HepG2 (cell line): Measurements from ENCODE around the gene PLAA. TPM values are rescaled to one million over a fixed set of nuclear protein-coding genes. Genes with fewer than 3 reads are reported as not detected.
A peak's percentile ranks its signal among the peaks of the same experiment; 100 is the strongest.

Source experiments
- BORCS8-MEF2B ChIP-seq: sonication (generic); formaldehyde crosslinking; IDR thresholded peaks from 2 replicates; pipeline ENCODE4 v1.8.0; 2022; ENCODE audit warnings: mild to moderate bottlenecking, missing genetic modification reagents
- CREB1 ChIP-seq, 2 experiments: fragments of 450-650 bp in 1 of 2; IDR thresholded peaks; 2 replicates each; pipeline ENCODE4 v1.6.1; 2016 to 2017; ENCODE audit warnings: control low read depth in 1 of 2, mild to moderate bottlenecking in 1 of 2, missing compliant biosample characterization in 1 of 2, missing genetic modification characterization in 1 of 2
- CREBL2 ChIP-seq: sonication (generic); formaldehyde crosslinking; IDR thresholded peaks from 2 replicates; pipeline ENCODE4 v1.8.1; 2023; ENCODE audit warnings: missing genetic modification reagents, mild to moderate bottlenecking, borderline replicate concordance
- DMAP1 ChIP-seq: IDR thresholded peaks from 2 replicates; pipeline ENCODE4 v1.6.1; 2016
- GABPB1 ChIP-seq: IDR thresholded peaks from 2 replicates; pipeline ENCODE4 v1.6.1; 2016; ENCODE audit warnings: mild to moderate bottlenecking, missing genetic modification reagents, moderate library complexity, missing compliant biosample characterization
- KDM1A ChIP-seq: IDR thresholded peaks from 2 replicates; pipeline ENCODE4 v1.6.1; 2016; ENCODE audit warnings: missing compliant biosample characterization
- PAWR ChIP-seq: sonication (generic); formaldehyde crosslinking; IDR thresholded peaks from 2 replicates; pipeline ENCODE4 v1.4.0; 2020; ENCODE audit warnings: missing genetic modification reagents, mild to moderate bottlenecking, borderline replicate concordance
- SYNCRIP ChIP-seq: fragments of 200-400 bp; formaldehyde crosslinking; IDR thresholded peaks from 2 replicates; pipeline ENCODE4 v1.6.1; 2018; ENCODE audit warnings: mild to moderate bottlenecking, low read depth, low read length; ENCODE audit not compliant: insufficient read depth
- ZNF10 ChIP-seq: sonication (generic); formaldehyde crosslinking; IDR thresholded peaks from 2 replicates; pipeline ENCODE4 v1.4.0; 2020; ENCODE audit warnings: mild to moderate bottlenecking, low read depth, missing genetic modification reagents, borderline replicate concordance
- ZNF24 ChIP-seq: fragments of 450-650 bp; IDR thresholded peaks from 2 replicates; pipeline ENCODE4 v1.6.1; 2017; ENCODE audit warnings: antibody characterized with exemption, mild to moderate bottlenecking
- ZNF382 ChIP-seq: sonication (generic); formaldehyde crosslinking; IDR thresholded peaks from 2 replicates; pipeline ENCODE4 v1.5.0; 2020; ENCODE audit warnings: missing genetic modification reagents, mild to moderate bottlenecking, borderline replicate concordance
- ZNF598 ChIP-seq: sonication (generic); formaldehyde crosslinking; IDR thresholded peaks from 2 replicates; pipeline ENCODE4 v1.5.1; 2020; ENCODE audit warnings: mild to moderate bottlenecking, missing genetic modification reagents, borderline replicate concordance
- ZNF773 ChIP-seq: sonication (generic); formaldehyde crosslinking; IDR thresholded peaks from 2 replicates; pipeline ENCODE4 v1.4.0; 2020; ENCODE audit warnings: missing genetic modification reagents, borderline replicate concordance
- ZSCAN9 ChIP-seq: IDR thresholded peaks from 2 replicates; pipeline ENCODE4 v1.6.1; 2016; ENCODE audit warnings: borderline replicate concordance
- polyA plus RNA-seq, 8 experiments: library from polyadenylated mRNA; depleted of rRNA in 3 of 8; stranded (reverse) in 7 of 8; unstranded in 1 of 8; fragments of >200 nt; fragmentation: Illumina TruSeq in 4 of 8; extraction: Trizol in 4 of 8; gene quantifications; 2 replicates each; pipeline versions ENCODE4 v1.2.1 to v1.2.3, GENCODE V29; 2011 to 2016; ENCODE audit warnings: low read depth in 4 of 8, missing spikeins in 1 of 8, mixed read lengths in 1 of 8; ENCODE audit not compliant: insufficient read depth in 1 of 8
- total RNA-seq, 5 experiments: library from RNA; depleted of rRNA; stranded (reverse); fragments of >200 nt; fragmentation: Illumina TruSeq; extraction: Trizol; gene quantifications; 2 replicates each; pipeline ENCODE4 v1.2.3, GENCODE V29; 2016; ENCODE audit warnings: low read depth in 1 of 5
- TF ChIP-seq, protein P1 (sequence below): IDR thresholded peaks from 2 replicates; pipeline ENCODE4 v1.4.0; 2020; ENCODE audit warnings: mild to moderate bottlenecking, missing genetic modification reagents
- TF ChIP-seq, protein P2 (sequence below): sonication (generic); formaldehyde crosslinking; IDR thresholded peaks from 2 replicates; pipeline ENCODE4 v1.5.0; 2020; ENCODE audit warnings: missing genetic modification reagents
- TF ChIP-seq, protein P3 (sequence below): sonication (generic); formaldehyde crosslinking; IDR thresholded peaks from 2 replicates; pipeline ENCODE4 v1.8.0; 2022; ENCODE audit warnings: mild to moderate bottlenecking, missing genetic modification reagents
- TF ChIP-seq, protein P4 (sequence below): IDR thresholded peaks from 2 replicates; pipeline ENCODE4 v1.6.1; 2018; ENCODE audit warnings: missing genetic modification reagents
- TF ChIP-seq, protein P5 (sequence below): sonication (generic); formaldehyde crosslinking; IDR thresholded peaks from 2 replicates; pipeline ENCODE4 v1.5.0; 2020; ENCODE audit warnings: missing genetic modification reagents, mild to moderate bottlenecking, borderline replicate concordance

Gene PLAA
- total and polyA plus RNA-seq, 2 of the 13 experiments (the other 11 are each of a cell fraction or from before 2014, with no cell fraction given) = 5.8 to 22.9 TPM

GRCh38 chr9:26946753-26947727 is at the start of gene PLAA (continued):
- TF ChIP-seq, protein P1, sequence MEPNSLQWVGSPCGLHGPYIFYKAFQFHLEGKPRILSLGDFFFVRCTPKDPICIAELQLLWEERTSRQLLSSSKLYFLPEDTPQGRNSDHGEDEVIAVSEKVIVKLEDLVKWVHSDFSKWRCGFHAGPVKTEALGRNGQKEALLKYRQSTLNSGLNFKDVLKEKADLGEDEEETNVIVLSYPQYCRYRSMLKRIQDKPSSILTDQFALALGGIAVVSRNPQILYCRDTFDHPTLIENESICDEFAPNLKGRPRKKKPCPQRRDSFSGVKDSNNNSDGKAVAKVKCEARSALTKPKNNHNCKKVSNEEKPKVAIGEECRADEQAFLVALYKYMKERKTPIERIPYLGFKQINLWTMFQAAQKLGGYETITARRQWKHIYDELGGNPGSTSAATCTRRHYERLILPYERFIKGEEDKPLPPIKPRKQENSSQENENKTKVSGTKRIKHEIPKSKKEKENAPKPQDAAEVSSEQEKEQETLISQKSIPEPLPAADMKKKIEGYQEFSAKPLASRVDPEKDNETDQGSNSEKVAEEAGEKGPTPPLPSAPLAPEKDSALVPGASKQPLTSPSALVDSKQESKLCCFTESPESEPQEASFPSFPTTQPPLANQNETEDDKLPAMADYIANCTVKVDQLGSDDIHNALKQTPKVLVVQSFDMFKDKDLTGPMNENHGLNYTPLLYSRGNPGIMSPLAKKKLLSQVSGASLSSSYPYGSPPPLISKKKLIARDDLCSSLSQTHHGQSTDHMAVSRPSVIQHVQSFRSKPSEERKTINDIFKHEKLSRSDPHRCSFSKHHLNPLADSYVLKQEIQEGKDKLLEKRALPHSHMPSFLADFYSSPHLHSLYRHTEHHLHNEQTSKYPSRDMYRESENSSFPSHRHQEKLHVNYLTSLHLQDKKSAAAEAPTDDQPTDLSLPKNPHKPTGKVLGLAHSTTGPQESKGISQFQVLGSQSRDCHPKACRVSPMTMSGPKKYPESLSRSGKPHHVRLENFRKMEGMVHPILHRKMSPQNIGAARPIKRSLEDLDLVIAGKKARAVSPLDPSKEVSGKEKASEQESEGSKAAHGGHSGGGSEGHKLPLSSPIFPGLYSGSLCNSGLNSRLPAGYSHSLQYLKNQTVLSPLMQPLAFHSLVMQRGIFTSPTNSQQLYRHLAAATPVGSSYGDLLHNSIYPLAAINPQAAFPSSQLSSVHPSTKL (CRISPR knock-in tag) = peak; percentile 32; the same call in 1 of the 2 replicates
- TF ChIP-seq ZNF382 (CRISPR knock-in tag) = no peak
- TF ChIP-seq CREB1 (IDR thresholded peaks at IDR 0.05) = peak; percentile 97
- TF ChIP-seq CREB1 (CRISPR knock-in tag; IDR thresholded peaks at IDR 0.05) = peak; percentile 99
- TF ChIP-seq, protein P2, sequence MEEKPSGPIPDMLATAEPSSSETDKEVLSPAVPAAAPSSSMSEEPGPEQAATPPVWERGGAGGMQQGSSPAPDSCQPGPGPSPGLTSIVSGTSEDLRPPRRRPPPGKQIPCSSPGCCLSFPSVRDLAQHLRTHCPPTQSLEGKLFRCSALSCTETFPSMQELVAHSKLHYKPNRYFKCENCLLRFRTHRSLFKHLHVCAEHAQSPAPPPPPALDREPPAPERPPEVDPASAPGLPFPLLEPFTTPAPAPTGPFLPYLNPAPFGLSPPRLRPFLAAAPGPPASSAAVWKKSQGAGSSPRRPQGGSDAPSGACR (CRISPR knock-in tag) = peak; percentile 84
- no peak for TF ChIP-seq ZNF24
- TF ChIP-seq CREBL2 (CRISPR knock-in tag) = no peak
- TF ChIP-seq ZSCAN9 (CRISPR knock-in tag) = no peak
- peak; percentile 44; the same call in 1 of the 2 replicates for TF ChIP-seq ZNF598 (CRISPR knock-in tag)
- 0 out of 2 replicates have a peak, but pooled peaks have one; percentile 47 for TF ChIP-seq PAWR (CRISPR knock-in tag)
- TF ChIP-seq SYNCRIP = no peak
- TF ChIP-seq KDM1A (CRISPR knock-in tag) = no peak
- TF ChIP-seq, protein P3, sequence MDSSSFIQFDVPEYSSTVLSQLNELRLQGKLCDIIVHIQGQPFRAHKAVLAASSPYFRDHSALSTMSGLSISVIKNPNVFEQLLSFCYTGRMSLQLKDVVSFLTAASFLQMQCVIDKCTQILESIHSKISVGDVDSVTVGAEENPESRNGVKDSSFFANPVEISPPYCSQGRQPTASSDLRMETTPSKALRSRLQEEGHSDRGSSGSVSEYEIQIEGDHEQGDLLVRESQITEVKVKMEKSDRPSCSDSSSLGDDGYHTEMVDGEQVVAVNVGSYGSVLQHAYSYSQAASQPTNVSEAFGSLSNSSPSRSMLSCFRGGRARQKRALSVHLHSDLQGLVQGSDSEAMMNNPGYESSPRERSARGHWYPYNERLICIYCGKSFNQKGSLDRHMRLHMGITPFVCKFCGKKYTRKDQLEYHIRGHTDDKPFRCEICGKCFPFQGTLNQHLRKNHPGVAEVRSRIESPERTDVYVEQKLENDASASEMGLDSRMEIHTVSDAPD (CRISPR knock-in tag) = no peak
- TF ChIP-seq, protein P4, sequence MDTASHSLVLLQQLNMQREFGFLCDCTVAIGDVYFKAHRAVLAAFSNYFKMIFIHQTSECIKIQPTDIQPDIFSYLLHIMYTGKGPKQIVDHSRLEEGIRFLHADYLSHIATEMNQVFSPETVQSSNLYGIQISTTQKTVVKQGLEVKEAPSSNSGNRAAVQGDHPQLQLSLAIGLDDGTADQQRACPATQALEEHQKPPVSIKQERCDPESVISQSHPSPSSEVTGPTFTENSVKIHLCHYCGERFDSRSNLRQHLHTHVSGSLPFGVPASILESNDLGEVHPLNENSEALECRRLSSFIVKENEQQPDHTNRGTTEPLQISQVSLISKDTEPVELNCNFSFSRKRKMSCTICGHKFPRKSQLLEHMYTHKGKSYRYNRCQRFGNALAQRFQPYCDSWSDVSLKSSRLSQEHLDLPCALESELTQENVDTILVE (CRISPR knock-in tag) = peak; percentile 86
- peak; percentile 61; the same call in 1 of the 2 replicates for TF ChIP-seq BORCS8-MEF2B (CRISPR knock-in tag)
- TF ChIP-seq ZNF773 (CRISPR knock-in tag) = no peak
- peak; percentile 84 for TF ChIP-seq DMAP1 (CRISPR knock-in tag)
- TF ChIP-seq GABPB1 (CRISPR knock-in tag) = peak; percentile 98
- TF ChIP-seq, protein P5, sequence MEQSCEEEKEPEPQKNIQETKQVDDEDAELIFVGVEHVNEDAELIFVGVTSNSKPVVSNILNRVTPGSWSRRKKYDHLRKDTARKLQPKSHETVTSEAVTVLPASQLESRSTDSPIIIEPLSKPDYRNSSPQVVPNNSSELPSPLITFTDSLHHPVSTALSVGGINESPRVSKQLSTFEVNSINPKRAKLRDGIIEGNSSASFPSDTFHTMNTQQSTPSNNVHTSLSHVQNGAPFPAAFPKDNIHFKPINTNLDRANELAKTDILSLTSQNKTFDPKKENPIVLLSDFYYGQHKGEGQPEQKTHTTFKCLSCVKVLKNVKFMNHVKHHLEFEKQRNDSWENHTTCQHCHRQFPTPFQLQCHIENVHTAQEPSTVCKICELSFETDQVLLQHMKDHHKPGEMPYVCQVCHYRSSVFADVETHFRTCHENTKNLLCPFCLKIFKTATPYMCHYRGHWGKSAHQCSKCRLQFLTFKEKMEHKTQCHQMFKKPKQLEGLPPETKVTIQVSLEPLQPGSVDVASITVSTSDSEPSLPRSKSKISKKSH = no peak
- TF ChIP-seq ZNF10 (CRISPR knock-in tag) = no peak
